HG02840 (cell line): ENCODE results near the gene EPB41L1.

ENCODE experiments used
- ATAC-seq: cut with Tn5 transposase; IDR thresholded peaks from one replicate; pipeline ENCODE4 v1.9.1; 2021; ENCODE audit warnings: mild to moderate bottlenecking, moderate library complexity, moderate number of reproducible peaks; ENCODE audit not compliant: unreplicated experiment, low FRiP score

EPB41L1 gene

GRCh38 chr20:36154700-36155628 is at the start of gene EPB41L1:
EPB41L1 (plus strand) TSS chr20:36154740; CDS start chr20:36173778, 19,038 bp downstream.
- no peak for ATAC-seq

- ATAC-seq: no peak
Measured at GRCh38 chr20:36104856-36105255, 49.7 kb upstream of the EPB41L1 start.

- no peak for ATAC-seq
Measured at GRCh38 chr20:36105711-36106226, 48.8 kb upstream of the EPB41L1 start.

GRCh38 chr20:36106606-36107005 is 47.9 kb upstream of the EPB41L1 start:
- ATAC-seq: no peak

GRCh38 chr20:36107881-36108280 is 46.7 kb upstream of the EPB41L1 start:
- ATAC-seq: no peak

- no peak for ATAC-seq
Measured at GRCh38 chr20:36109251-36109947, 45.1 kb upstream of the EPB41L1 start.

GRCh38 chr20:36110994-36111393 is 43.5 kb upstream of the EPB41L1 start:
- ATAC-seq: no peak

- no peak for ATAC-seq
Measured at GRCh38 chr20:36112112-36112511, 42.4 kb upstream of the EPB41L1 start.

GRCh38 chr20:36113036-36113435 is 41.5 kb upstream of the EPB41L1 start:
- no peak for ATAC-seq

GRCh38 chr20:36113566-36114250 is 40.8 kb upstream of the EPB41L1 start:
- no peak for ATAC-seq

GRCh38 chr20:36114707-36115106 is 39.8 kb upstream of the EPB41L1 start:
- ATAC-seq: no peak

GRCh38 chr20:36115925-36116324 is 38.6 kb upstream of the EPB41L1 start:
- ATAC-seq: no peak

GRCh38 chr20:36116807-36117441 is 37.6 kb upstream of the EPB41L1 start:
- ATAC-seq: no peak

GRCh38 chr20:36117638-36118037 is 36.9 kb upstream of the EPB41L1 start:
- no peak for ATAC-seq

- ATAC-seq: no peak
Measured at GRCh38 chr20:36118371-36118770, 36.2 kb upstream of the EPB41L1 start.

- ATAC-seq: no peak
Measured at GRCh38 chr20:36119537-36119936, 35.0 kb upstream of the EPB41L1 start.

GRCh38 chr20:36120241-36120640 is 34.3 kb upstream of the EPB41L1 start:
- ATAC-seq: no peak

GRCh38 chr20:36120991-36121390 is 33.5 kb upstream of the EPB41L1 start:
- no peak for ATAC-seq

- no peak for ATAC-seq
Measured at GRCh38 chr20:36121981-36122930, 32.3 kb upstream of the EPB41L1 start.
